CD4-positive, alpha-beta T cell treated with Interleukin-15 for 1 hour (primary cell): ENCODE measurements around the gene ZBTB7C.
"Not testable (repeated sequence)": the region's sequence is repeated elsewhere in the genome, so short reads cannot be mapped to it uniquely, and the experiment has no call there.

Experiments used
- DNase-seq: peaks from one replicate; pipeline ENCODE4 v3.0.0-alpha.2; 2020

Gene ZBTB7C

DNA sequence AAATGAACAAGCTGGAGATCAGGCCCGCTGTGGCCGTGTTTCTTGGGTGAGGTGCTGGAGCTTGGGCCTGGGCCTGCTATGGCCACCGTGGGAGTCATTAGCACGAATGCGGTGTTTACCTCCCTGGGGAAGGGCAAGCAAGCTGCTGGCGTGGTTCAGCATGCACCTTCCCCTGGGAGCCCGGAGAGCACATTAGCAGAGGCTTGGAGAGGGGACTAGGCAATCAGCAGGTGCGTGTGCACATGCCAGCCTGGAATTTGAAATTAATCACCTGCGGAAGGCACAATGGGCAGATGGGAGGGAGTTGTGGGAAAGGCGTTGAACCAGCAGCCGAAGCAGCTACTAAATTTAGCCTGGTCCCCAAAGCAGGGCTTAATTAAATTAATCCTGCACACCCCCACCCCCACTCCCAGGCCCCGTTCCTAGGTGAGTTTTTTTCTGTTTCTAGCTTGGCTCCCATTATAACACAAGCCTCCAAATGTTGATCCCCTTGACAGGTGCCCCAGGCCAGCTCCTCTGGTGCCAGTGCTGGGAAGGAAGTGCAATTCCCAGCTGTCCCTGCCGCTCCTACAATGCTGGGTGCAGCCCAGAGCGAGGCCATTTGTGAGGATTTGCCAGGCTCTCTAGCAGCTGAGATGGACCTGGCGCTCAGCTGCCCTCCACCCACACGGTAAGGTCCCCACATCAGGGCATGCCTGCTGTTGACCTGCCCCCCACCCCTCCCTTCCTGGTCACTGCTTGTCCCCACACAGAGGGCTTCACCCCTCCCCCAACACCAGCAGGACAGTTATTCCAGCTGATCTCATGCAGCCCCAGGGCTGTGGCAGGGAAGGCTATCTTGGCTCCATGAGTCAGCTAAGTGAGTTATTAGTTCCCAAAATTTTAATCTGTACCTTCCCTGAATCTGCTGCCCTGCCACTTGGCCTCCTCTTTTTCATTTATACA, 115.0 kb downstream of the ZBTB7C start:
- DNase-seq: no peak

- no peak for DNase-seq
Observed at GRCh38 chr18:48292782-48293424, 116.3 kb downstream of the ZBTB7C start.

DNA sequence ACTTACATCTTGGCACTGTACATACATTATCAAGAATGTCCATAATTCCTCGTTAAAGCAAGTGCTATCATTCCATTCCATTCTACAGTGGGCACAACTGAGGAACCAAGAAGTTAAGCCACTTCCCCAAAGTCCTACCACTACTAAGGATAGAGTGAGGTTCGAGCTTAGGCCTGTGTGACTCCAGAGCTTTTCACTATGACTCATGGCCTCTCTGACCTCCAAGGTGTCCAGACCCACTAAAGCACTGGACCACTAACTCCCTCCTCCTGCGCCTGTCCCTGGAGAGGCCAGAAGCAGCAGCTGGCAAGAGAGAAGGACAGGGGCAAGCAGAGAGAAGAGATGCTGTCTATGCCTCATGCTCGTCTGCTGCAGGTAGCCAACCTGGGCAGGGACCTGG, 117.0 kb downstream of the ZBTB7C start:
- DNase-seq: no peak

DNA sequence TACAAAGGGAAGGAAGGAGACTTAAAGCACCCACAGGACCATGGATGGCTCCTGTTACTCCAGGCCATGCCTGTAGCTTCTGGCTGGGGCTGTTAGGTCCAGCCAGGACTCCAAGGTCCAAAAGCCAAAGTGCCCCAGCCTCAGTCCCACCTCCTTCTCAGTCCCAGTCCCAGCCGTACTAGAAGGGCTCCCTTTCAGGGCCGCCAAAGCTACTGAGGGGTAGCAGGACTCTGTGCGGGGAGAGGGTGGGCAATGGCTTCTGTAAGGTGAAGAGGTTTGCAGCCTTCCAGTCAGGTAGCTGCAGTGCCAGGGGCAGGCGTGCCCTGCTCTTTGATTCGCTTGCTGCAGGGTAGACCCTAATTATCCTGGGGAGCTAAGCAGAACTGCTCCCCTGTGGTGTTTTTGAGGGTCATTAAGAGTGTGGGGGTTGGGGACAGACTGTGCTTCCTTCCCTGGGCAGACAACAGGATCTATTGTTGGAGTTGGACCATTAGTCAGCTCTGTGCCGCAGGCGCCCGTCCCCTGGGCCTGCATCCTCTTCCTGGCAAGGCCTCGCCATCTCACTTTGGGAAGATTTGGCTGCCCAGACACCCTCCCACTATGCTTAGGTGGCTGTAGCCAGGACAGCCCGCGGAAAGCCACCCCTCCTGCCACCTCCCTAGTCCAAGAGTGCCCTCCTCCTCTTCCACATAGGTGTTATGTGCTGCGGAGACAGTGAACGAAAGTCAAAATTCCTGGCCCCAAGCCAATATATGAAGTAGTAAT, 118.8 kb downstream of the ZBTB7C start:
- DNase-seq: no peak

- DNase-seq: no peak
Observed at GRCh38 chr18:48284743-48285142, 124.4 kb downstream of the ZBTB7C start.

- DNase-seq: not testable (repeated sequence)
Observed at GRCh38 chr18:48284011-48284410, 125.2 kb downstream of the ZBTB7C start.

DNA sequence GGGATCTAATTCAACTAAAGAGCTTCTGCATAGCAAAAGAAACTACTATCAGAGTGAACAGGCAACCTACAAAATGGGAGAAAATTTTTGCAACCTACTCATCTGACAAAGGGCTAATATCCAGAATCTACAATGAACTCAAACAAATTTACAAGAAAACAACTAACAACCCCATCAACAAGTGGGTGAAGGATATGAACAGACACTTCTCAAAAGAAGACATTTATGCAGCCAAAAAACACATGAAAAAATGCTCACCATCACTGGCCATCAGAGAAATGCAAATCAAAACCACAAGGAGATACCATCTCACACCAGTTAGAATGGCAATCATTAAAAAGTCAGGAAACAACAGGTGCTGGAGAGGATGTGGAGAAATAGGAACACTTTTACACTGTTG, 127.7 kb downstream of the ZBTB7C start:
- DNase-seq: not testable (repeated sequence)

DNA sequence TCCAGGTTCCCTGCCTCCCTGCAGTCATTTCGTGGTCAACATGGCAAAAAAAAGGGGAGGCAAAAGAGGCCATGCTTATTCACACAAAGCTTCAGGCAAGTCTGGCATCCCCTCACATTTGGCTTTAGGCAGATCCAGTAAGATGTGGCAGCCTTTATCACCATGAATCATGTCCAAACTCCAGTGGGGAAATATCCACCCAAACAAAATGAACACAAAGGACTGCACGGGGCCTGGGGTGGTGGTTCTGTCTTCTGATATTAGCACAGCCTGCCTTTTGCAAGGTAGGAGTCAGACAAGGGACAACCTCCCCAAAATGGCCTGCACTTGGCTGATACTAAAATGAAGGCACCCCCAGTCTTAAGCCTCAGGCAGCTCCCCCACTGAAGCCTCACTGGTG, 129.9 kb downstream of the ZBTB7C start:
- DNase-seq: no peak

- DNase-seq: no peak
Observed at GRCh38 chr18:48278081-48278480, 131.1 kb downstream of the ZBTB7C start.

GRCh38 chr18:48274301-48274700, 134.9 kb downstream of the ZBTB7C start:
- no peak for DNase-seq

DNA sequence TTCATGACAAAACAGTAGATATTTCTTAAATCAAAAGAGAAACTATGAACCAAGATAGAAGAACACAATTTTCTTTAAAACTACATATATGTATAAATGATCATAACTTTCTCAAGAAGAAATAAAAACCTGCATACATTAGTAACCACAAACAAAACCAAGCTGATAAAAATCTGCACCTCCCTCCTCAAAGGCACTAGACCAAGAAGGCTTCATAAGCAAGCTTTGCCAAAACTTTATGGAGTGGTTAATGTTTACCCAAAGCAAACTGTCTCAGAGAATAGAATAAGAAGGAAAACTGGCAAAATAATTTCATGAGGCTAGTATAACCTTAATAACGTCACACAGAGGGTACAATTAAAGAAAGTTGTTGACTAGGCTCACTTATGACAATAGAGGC, 138.3 kb downstream of the ZBTB7C start:
- DNase-seq: no peak

DNA sequence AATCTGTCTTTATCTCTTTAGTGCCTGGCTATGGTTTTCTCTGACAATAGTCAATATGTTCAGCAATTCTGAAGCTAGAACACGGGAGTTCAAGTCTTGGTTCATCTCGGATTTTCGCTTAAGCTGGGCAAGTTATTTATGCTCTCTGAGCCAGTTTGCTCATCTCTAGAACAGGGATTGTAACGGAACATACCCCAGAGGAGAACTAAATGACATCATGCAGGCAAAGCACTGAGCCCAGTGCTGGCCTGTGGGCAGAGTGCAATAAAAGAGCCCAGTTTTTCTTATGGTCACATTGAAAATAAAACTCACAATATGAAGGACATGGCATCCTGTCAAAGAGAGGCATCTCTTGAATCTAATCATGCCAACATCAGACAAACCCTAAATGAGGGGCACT, 143.9 kb downstream of the ZBTB7C start:
- DNase-seq: no peak

- no peak for DNase-seq
Observed at GRCh38 chr18:48263914-48264902, 145.0 kb downstream of the ZBTB7C start.

- DNase-seq: no peak
Observed at GRCh38 chr18:48263192-48263853, 145.9 kb downstream of the ZBTB7C start.

DNA sequence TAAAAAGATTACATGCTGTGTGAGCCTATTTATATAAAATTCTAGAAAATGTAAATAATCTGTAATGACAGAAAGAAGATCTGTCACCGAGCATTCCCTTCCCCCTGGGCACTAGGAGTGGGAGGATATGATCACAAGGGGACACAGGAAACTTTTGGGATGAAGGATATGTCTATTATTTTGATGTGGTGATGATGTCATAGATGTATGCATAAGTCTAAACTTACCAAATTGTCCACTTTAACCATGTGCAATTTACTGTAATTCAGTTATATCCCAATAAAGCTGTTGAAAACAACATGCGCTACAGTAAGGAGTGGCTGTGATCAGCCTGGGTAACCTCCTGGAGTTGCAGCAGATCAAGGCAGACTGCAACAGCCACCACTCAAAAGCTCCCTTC, 148.9 kb downstream of the ZBTB7C start:
- DNase-seq: no peak

- DNase-seq: no peak
Observed at GRCh38 chr18:48256848-48257247, 152.3 kb downstream of the ZBTB7C start.

- DNase-seq: no peak
Observed at GRCh38 chr18:48254077-48254602, 155.0 kb downstream of the ZBTB7C start.

DNA sequence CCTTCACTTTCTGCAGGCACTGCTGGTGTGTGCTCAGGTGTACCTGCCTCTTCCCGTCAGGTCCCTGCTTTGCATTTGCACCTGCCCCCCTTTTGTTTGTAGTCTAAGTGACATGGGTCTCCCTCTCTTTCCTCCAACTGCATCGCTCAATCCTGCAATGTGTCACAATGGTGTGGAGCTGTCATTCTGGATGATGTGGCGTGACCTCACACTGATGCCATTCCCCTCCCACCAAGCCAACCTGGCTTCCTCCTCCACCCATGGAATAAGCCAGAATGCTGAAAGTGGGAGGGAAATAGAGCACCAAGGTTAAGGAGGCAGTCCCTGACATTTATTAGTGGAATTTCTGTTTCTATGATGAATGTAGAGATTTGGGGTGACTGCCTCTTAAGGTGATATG, 156.7 kb downstream of the ZBTB7C start:
- no peak for DNase-seq

GRCh38 chr18:48250918-48251317, 158.3 kb downstream of the ZBTB7C start:
- no peak for DNase-seq

DNA sequence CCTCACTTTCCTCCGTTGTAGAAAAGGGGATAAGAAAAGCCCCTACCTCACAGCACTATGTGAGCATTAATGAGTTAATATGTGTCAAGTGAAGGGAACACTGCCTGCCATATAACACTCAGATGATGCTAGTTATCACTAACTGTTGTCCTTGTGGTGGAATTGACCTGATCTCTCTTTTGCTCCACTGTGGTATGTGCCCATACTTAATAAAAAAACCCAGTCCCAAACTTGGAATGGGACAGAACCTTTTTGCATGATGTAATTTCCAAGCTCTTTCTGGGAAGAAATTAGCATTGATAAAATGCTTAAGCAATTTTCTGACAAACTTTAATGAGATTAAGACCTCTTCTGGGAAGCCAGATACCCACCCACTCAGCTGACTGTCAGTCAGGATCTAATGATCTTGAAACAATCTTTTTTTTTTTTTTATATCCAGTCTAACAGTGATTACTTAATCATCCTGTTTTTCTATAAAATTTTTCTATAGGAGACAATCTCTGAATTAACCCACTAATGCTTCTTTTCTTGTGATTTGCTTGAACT, 158.7 kb downstream of the ZBTB7C start:
- no peak for DNase-seq

- no peak for DNase-seq
Observed at GRCh38 chr18:48249854-48250253, 159.3 kb downstream of the ZBTB7C start.
